HG02885 (cell line): ENCODE measurements around the gene KREMEN1.

Experiments used
- ATAC-seq: cut with Tn5 transposase; IDR thresholded peaks from one replicate; pipeline ENCODE4 v1.9.1; 2021; ENCODE audit warnings: mild to moderate bottlenecking; ENCODE audit not compliant: unreplicated experiment, poor library complexity

Gene KREMEN1

DNA sequence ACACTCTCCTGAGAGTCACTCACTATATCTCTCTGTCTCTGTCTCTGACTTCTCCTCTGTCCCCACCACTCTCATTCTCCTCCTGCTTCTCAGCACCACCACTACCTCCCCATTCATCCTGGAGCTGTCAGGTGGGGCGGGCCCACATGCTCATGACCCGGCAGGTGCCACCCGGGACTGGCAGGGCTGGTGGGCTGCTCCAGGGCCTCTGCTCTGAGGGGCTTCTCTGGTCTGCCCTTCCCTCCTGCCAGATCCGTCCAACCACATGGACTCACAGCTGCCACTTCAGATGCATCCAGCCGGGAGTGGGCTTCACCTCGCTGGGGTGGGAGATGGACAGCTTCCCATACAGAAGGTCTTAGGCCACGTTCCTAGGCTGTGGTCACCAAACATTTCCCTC is 128.1 kb downstream of the KREMEN1 start:
- no peak for ATAC-seq

DNA sequence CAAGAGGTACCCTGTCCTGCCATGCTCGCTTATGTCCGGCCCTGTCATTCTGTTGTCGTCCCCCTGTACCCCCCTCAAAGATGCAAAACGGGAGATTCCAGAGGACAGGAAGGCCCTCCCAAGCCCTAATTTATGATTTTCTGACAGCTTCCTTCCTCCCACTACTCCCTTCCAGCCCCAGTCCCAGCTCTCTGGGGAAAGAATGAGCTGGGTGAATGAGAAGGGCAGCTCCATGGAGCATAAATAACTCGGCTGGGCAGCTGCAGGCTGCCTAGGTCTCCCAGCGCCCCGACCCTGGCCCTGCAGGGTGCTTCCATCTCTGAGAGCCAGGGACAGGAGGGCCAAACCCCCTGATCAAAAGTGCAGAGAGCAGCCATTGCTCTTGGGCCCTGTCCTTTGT is 128.9 kb downstream of the KREMEN1 start:
- ATAC-seq = no peak

GRCh38 chr22:29202212-29203192 is 129.7 kb downstream of the KREMEN1 start:
- peak; percentile 68 for ATAC-seq

DNA sequence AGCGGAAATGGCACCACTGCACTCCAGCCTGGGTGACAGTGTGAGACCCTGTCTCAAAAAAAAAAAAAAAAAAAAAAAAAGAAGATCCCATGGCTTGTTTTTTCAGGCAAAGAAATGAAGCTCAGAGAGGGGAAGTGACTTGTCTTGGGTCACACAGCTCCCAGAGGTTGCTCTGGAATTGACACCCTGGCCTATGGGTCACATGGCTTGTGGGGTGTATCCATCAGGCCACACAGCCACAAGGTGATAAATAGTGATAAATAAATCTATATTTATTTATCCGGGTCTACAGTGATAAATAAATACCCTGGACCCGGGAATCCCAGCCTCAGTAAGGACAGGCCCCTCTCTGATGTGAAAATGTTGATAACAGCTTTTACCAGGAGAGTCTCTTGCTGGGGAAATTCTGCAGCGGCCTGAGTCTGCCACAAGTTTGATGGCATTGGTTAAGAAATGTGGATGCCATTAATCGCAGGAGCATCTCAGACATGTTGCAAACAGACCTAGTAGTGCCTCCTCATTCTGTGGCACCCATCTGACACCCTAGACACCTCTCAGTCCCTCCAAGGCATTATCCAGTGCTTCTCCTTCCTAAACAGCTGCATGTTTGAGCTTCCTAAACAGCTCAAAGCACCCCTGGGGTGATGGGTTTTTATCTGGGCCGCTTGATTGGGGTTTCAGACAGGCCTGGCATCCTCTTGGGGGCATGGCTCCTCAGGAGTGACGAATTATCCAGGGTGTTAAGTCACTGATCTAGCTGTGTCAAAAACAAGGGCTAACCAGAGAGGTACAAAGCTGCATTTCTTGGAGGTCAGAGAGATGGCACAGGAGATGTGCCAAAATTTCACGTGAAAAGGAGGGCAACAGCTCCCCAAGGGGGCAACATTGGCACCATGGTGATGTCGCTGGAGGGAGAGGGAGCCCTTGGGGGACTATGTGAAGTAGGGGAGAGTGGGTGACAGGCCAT is 130.9 kb downstream of the KREMEN1 start:
- ATAC-seq = no peak

GRCh38 chr22:29204455-29205183 is 131.8 kb downstream of the KREMEN1 start:
- no peak for ATAC-seq

DNA sequence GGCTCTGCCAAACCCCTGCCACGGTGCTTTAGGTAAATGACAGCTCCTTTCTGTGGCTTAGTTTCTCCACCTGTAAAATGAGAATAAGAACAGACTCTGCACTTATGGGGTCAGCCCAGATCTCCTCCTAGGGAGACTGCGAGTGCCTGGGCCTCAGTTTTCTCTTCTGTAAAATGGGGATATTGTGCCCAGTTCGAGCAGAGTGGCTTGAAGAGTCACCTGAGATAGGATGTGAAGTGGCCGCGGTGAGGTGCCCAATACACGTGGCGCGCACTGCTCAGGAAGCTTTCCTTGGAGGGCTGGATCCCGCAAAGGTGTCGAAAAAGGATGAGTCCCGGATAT is 132.4 kb downstream of the KREMEN1 start:
- no peak for ATAC-seq

DNA sequence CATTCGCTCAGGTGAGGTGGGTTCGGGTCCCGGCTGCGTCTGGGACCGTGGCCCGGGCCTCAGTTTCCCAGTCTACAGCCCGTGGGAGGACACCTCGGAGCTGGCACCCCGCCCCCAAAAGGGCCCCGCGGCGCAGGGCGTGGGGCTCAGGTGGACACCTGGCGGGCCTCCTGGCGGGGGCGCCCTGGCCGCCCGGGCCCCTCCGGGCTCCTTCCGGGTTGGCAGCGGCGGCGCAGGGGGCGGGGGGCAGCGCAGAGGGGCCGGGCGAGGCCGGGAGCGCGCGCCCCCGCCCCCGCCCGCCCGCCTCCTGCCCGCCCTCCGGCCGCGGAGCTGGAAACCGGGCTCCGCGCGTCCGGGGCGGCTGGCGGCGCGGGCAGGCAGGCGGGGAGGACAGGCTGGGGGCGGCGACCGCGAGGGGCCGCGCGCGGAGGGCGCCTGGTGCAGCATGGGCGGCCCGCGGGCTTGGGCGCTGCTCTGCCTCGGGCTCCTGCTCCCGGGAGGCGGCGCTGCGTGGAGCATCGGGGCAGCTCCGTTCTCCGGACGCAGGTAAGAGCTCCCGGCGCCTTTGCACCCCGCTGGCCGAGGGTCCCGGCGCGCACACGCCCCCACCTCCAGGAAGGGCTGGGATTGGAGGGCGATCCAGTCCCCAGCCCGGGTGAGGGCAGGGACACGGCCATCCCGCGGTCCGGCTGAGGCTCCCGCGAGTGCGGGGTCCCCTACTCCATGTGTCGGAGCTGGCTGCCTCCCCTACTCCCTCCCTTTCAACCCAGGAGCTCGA is 132.9 kb downstream of the KREMEN1 start, which contains the start of gene EMID1:
TSS of gene EMID1 (plus strand) at position 303 of the 778 bp plus-strand sequence. CDS start at position 446, 143 bp downstream.
- no peak for ATAC-seq

GRCh38 chr22:29206372-29207242 is 133.8 kb downstream of the KREMEN1 start:
- no peak for ATAC-seq

- ATAC-seq = no peak
Measured at GRCh38 chr22:29207243-29207550, 134.4 kb downstream of the KREMEN1 start.

DNA sequence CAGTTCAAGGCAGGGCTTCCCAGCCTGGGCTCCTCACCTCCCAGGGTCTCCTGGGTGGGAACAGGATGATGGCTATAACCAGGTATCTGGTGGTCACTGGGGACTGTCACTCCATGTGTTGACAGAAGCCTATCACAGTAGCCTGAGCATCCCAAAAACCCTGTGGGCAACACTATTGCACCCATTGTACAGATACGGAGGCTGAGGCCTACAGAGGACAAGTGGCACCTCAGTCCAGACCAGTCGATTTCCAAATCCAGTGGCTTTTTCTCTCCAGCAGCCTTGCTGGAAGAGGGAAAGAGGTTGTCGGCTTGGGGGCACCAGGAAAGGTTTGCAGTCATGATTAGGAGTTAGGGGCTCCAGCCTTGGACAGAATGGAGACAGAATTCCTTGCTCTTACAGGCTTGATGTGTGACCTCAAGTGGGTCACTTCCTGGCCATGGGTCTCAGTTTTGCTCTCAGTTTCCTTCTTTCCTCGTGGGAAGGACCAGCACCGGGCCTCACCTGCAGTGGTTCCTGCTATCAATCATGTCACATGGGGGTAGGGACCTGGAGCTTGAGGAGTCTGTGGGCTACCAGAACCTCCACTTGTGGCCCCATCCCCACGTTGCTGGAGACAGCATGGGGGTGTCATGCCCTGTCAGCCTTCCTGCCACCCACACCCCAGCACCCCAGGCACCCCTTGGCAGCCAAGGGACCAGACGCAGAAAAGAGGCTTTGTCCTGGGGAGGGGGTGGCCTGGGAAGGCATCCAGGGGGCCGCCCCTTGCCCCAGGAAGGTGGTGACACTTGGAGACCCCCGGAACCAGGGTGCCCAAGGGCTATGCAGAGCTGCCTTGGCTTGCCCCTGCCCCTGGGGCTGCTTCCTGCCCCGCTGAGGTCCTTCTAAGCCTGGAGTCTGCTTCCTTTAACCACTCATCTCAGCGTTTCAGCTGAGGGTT is 135.0 kb downstream of the KREMEN1 start:
- ATAC-seq = no peak

DNA sequence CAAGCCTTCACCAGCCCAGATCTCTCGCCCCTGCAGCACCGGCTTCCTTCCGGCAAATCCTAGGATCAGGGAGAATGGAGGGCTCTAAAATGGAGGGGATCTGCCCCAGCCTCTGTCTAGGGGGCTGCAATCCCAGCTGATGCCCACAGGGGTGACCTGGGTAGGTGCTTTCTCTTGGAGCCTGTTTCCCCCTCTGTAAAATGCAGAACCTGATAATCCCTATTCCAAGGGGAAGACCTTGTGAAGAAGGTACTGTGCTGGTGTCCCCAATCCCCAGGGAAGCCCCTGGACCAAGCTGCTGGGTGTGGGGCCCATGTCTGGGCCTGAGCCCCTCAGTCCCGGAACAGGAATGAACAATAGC is 135.6 kb downstream of the KREMEN1 start:
- ATAC-seq = no peak

GRCh38 chr22:29208879-29209623 is 136.2 kb downstream of the KREMEN1 start:
- no peak for ATAC-seq

DNA sequence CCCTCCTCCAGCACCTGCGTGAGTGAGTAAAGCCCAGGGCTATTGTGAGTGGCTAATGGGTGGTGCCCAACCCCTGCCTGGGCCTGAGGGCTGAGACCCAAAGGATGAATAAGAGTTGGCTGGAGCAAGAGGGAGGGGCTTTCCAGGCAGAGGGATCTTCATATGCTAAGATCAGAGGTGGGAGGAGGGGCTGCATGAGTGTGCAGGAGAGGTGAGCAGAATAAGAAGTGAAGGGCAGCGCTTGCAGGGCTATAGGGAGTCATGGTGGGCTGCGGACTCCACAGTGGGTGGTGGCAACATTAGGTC is 136.7 kb downstream of the KREMEN1 start:
- ATAC-seq = no peak

DNA sequence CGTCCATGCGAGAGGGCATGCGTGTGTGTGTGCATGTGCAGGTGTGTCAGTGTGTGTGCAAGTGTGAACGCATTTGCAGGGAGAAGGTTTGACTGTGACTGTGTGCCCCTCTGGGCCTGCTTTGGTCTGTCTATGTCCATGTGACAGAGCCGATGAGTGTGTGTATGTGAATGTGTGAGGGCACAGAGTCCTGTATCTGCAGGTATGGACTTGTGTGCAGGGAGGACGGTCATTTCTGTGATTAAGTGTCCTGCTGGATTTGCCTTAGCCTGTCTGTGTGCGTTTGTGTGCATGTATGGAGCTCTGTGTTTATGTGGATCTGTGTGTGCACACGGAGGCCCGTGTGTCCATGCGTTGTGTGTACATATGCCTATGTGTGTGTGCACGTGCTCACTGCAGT is 138.2 kb downstream of the KREMEN1 start:
- no peak for ATAC-seq

- no peak for ATAC-seq
Measured at GRCh38 chr22:29211466-29211865, 138.6 kb downstream of the KREMEN1 start.

GRCh38 chr22:29212743-29213142 is 139.9 kb downstream of the KREMEN1 start:
- no peak for ATAC-seq

DNA sequence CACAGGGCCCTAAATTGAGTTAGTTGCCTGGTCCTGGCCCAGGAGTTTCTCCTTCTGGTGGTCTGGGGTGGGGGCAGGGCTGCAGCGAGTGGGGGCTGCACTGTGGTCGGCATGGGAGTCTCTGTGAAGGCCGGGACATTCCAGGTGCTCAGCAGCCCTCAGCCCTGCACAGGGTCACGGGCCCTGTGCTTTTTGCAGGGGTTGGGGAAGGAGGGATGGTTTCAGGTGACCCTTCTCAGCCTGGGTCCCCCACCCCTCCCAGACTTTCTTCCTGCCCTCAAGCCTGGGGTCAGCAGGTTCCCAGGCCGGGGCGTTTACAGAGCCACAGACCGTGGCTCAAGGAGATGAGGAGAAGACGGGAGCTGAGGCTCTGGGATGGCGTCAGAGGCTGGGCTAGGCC is 140.7 kb downstream of the KREMEN1 start:
- ATAC-seq = no peak
